GM21576 (cell line): ENCODE results near the gene NECTIN4.
A peak's percentile ranks its signal among the peaks of the same experiment; 100 is the strongest.
"Not testable (repeated sequence)": the region's sequence is repeated elsewhere in the genome, so short reads cannot be mapped to it uniquely, and the experiment has no call there.

Experiments used
- ATAC-seq: cut with Tn5 transposase; IDR thresholded peaks from one replicate; pipeline ENCODE4 v1.9.1; 2021; ENCODE audit warnings: mild to moderate bottlenecking, moderate library complexity; ENCODE audit not compliant: unreplicated experiment

The NECTIN4 gene

GRCh38 chr1:161089251-161089924 is at the start of gene NECTIN4:
Gene NECTIN4, minus strand, starts transcription at chr1:161089558. Its CDS starts 262 bp downstream, at chr1:161089296.
- no peak for ATAC-seq

- no peak for ATAC-seq
Measured at GRCh38 chr1:161138431-161138830, 49.1 kb upstream of the NECTIN4 start.

GRCh38 chr1:161137881-161138280 is 48.5 kb upstream of the NECTIN4 start:
- ATAC-seq: no peak

GRCh38 chr1:161133220-161133740 is 43.9 kb upstream of the NECTIN4 start:
- ATAC-seq: peak; percentile 3

- peak; percentile 91 for ATAC-seq
Measured at GRCh38 chr1:161132410-161133219, 43.3 kb upstream of the NECTIN4 start, which contains the start of gene DEDD. Gene DEDD, minus strand, starts transcription at chr1:161132667. Its CDS starts 8,205 bp downstream, at chr1:161124462.

GRCh38 chr1:161131523-161132409 is 42.4 kb upstream of the NECTIN4 start:
- ATAC-seq: no peak

- no peak for ATAC-seq
Measured at GRCh38 chr1:161130266-161130665, 40.9 kb upstream of the NECTIN4 start.

- no peak for ATAC-seq
Measured at GRCh38 chr1:161128591-161129420, 39.4 kb upstream of the NECTIN4 start.

GRCh38 chr1:161127649-161128048 is 38.3 kb upstream of the NECTIN4 start:
- ATAC-seq: no peak

GRCh38 chr1:161122967-161123366 is 33.6 kb upstream of the NECTIN4 start:
- no peak for ATAC-seq

GRCh38 chr1:161121834-161122233 is 32.5 kb upstream of the NECTIN4 start:
- no peak for ATAC-seq

- no peak for ATAC-seq
Measured at GRCh38 chr1:161121042-161121650, 31.8 kb upstream of the NECTIN4 start.

GRCh38 chr1:161119092-161119903 is 29.9 kb upstream of the NECTIN4 start:
- peak; percentile 44 for ATAC-seq

GRCh38 chr1:161117759-161118581 is 28.6 kb upstream of the NECTIN4 start, which contains the start of the genes NIT1 and PFDN2:
Gene NIT1, plus strand, starts transcription at chr1:161118105. Its CDS starts 72 bp downstream, at chr1:161118177.
Gene PFDN2, minus strand, starts transcription at chr1:161118037. Its CDS starts 11 bp downstream, at chr1:161118026.
- peak; percentile 71 for ATAC-seq

- not testable (repeated sequence) for ATAC-seq
Measured at GRCh38 chr1:161115961-161116360, 26.6 kb upstream of the NECTIN4 start.

- no peak for ATAC-seq
Measured at GRCh38 chr1:161115132-161115711, 25.9 kb upstream of the NECTIN4 start.

- ATAC-seq: no peak
Measured at GRCh38 chr1:161114556-161114955, 25.2 kb upstream of the NECTIN4 start.
